ENCODE measurements around the gene TECPR2. TPM values are rescaled to one million over a fixed set of nuclear protein-coding genes. Genes with fewer than 3 reads are reported as not detected.
"Not testable (repeated sequence)": the region's sequence is repeated elsewhere in the genome, so short reads cannot be mapped to it uniquely, and the experiment has no call there.

TECPR2 gene
- total and polyA plus RNA-seq, 3 experiments from 2014 or later = 4.5 to 11.6 (median 8.4) TPM

DNA sequence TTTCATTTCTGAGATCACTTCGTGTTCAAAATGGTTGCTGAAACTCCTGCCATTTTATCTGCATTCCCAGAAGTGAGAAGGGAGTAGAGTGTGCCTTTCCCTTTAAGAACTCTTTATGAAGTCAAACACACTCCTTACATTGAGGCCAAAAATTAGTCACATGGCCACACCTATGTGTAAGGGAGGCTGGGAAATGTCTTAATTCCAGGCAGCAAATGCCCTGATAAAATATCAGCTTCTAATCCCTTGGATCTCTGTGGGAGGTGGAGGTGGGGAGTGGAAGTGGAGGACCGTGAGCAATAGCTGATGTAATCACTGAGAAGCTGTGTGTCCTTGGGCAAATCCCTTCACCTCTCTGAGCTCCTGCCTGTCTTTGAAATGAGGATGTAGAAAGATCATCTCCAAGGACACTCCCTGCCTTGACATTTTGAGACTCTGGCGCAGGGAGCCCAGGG is 169.5 kb downstream of the TECPR2 start:
- POLR2A ChIA-PET = no interaction called here
- H3K27me3 Mint-ChIP-seq = no peaks in the 10 kb centered on the region
- no peak overlapping the region for H3K4me3 Mint-ChIP-seq
- no peaks in the 10 kb centered on the region for H3K9me3 Mint-ChIP-seq
- Histone ChIP-seq H3K4me3 (ENCODE audit: low read length) (no peak overlapping the region), H3K9me3 (ENCODE audit: low read length) (no peaks in the 10 kb centered on the region), H3K27ac (ENCODE audit: low read depth, low read length) (no peak overlapping the region), H3K27me3 (ENCODE audit: insufficient read depth, low read length, poor library complexity, severe bottlenecking) (no peaks in the 10 kb centered on the region), H3K36me3 (ENCODE audit: insufficient read depth, low read length) (no peaks in the 10 kb centered on the region), H3K4me1 (ENCODE audit: insufficient read depth, low read length) (no peaks in the 10 kb centered on the region)
- no peak overlapping the region for H3K27ac Mint-ChIP-seq
- no peaks in the 10 kb centered on the region for H3K4me1 Mint-ChIP-seq
- DNase-seq = no peak
- CTCF ChIA-PET = interaction anchor here (0.8 kb wide), 1 partner anchor 16 kb away, joined by 3 read pairs; no protein-coding TSS in a partner anchor
- no peaks in the 10 kb centered on the region for H3K36me3 Mint-ChIP-seq

DNA sequence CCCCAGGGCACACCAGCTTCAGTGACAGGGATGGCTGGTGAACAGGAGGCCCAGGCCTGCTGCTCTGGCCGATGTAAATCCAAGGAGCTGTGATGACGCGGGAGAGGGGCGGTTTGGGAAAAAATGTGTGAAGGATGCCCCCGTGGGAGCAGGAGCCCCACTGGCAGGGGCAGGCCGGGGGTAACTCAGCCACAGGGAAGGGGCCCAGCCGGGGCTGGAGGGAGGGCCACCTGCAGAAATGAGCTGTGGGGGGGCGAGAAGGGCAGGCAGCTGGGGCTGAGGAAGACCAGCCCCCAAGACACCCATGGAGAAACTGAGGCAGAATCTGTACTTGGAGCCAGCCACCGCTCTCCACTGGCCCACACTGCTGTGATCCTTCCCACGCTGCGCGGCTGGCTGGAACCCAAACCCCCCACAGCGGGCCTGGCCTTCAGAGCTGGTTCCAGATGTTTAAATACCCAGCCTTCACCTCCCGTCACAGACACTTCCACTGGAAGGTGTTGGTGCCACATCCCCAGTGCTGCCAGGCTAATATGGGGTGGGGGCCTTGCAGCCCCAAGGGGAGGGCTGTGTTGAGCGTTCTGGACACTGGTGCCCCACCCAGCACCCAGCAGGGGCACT is 175.3 kb downstream of the TECPR2 start:
- no peak overlapping the region for H3K4me3 Mint-ChIP-seq
- H3K27ac Mint-ChIP-seq = peak overlapping the region in 1 of 8 donors; percentile 58
- H3K36me3 ChIP-seq (ENCODE audit: insufficient read depth, low read length) = no peaks in the 10 kb centered on the region
- H3K36me3 Mint-ChIP-seq = no peaks in the 10 kb centered on the region
- no peaks in the 10 kb centered on the region for H3K9me3 ChIP-seq (ENCODE audit: low read length)
- no peaks in the 10 kb centered on the region for H3K4me1 ChIP-seq (ENCODE audit: insufficient read depth, low read length)
- H3K27me3 ChIP-seq (ENCODE audit: insufficient read depth, low read length, poor library complexity, severe bottlenecking) = no peaks in the 10 kb centered on the region
- no peaks in the 10 kb centered on the region for H3K9me3 Mint-ChIP-seq
- CTCF ChIA-PET = interaction anchor here (2.0 kb wide), 1 partner anchor 14 kb away, joined by 9 read pairs; no protein-coding TSS in a partner anchor
- no peak overlapping the region for H3K27ac ChIP-seq (ENCODE audit: low read depth, low read length)
- no peak overlapping the region for H3K4me3 ChIP-seq (ENCODE audit: low read length)
- DNase-seq = no peak
- H3K4me1 Mint-ChIP-seq = no peaks in the 10 kb centered on the region
- POLR2A ChIA-PET = no interaction called here
- peaks cover 4% of the 10 kb centered on the region in 2 donors for H3K27me3 Mint-ChIP-seq

DNA sequence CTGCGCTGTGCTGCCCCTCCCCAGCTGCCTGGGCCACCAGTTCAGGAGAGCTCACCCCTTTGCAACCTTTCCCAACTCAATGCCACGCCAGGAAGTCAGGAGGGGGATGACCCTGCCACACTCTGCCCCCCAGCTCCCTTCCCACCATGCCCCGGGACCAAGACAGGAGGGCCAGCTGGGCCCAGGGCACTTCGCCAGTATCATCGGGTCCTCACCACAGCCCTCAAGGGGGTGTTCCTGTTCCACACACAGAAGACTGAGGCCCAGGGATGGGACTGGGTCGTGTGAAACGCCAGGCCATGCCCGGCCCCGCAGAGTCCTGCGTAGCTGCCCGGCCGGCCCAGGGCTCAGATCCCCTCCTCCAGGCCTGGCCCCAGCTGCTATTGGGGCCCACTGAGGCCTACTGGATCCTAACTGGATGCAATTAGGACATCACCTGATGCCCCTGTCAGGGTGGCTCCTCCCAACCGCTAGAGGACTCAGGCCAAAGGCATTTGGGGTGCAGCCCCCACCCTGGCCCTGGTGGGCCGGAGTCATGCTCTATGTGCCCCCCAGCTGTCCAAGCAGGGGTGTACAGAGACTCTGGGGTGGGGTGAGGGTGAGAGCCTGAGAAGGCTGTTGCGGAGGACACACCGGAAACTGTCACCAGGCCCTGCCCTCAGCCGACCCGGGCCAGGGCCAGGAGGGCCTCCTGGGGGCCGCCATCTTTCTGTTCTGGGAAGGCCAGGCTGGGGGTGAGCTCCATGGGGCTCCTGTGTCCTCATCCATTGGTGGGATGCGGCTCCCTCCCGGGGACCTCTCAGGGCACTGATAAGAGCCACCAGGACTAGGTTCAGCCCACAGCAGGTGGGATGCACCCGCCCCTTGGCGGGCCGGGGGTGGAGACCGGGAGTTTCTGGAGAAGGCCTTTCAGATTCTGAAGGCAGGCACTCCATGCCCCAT is 176.1 kb downstream of the TECPR2 start:
- H3K27ac Mint-ChIP-seq = no peak overlapping the region
- H3K4me1 Mint-ChIP-seq = peaks cover 0 to under 1% (median 0%) of the 10 kb centered on the region in 3 donors
- Histone ChIP-seq H3K9me3 (ENCODE audit: low read length) (no peaks in the 10 kb centered on the region), H3K27ac (ENCODE audit: low read depth, low read length) (no peak overlapping the region), H3K36me3 (ENCODE audit: insufficient read depth, low read length) (no peaks in the 10 kb centered on the region), H3K4me3 (ENCODE audit: low read length) (no peak overlapping the region), H3K4me1 (ENCODE audit: insufficient read depth, low read length) (no peaks in the 10 kb centered on the region), H3K27me3 (ENCODE audit: insufficient read depth, low read length, poor library complexity, severe bottlenecking) (no peaks in the 10 kb centered on the region)
- H3K4me3 Mint-ChIP-seq = no peak overlapping the region
- H3K9me3 Mint-ChIP-seq = no peaks in the 10 kb centered on the region
- CTCF ChIA-PET = interaction anchor here (2.0 kb wide), 1 partner anchor 14 kb away, joined by 9 read pairs; no protein-coding TSS in a partner anchor
- peaks cover 4 to 11% of the 10 kb centered on the region in 2 donors for H3K27me3 Mint-ChIP-seq
- POLR2A ChIA-PET = no interaction called here
- no peaks in the 10 kb centered on the region for H3K36me3 Mint-ChIP-seq
- no peak for DNase-seq

DNA sequence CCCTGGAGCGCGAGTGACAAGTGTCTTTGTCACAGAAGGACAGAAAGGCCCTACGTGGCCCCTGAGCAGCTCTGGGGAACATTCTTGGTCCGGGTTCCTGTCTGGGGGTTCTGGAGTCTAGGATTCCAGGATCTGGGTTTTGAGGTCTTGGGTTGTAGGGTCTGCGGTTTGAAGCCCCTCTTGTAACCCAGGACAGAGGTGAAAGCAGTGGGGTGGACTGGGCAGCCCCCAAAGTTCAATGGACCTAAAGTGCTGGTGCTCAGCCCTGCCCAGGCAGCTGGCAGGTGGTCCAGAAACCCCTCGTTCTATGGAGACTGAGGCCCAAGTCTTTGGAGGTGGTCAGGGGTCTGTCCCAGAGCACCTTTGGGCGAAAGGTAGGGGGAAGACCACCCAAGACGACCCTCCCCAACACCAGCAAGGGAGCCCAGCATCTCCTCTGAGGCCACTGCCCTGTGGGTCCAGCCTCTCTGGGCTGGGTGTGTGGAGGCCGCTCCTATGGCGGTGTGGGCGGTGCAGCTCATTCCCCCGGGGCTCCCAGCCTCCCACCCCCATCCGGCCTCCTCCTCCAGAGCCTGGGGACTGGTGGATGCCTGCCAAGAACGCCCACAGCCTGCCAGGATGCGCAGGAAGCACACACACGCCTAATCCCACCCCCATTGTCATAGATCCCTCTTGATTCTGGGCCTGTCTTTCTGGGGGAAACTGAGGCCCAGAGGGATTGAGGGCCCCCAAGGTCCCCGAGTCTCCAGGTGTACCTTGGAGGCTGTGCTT is 177.0 kb downstream of the TECPR2 start:
- Histone ChIP-seq H3K36me3 (ENCODE audit: insufficient read depth, low read length) (no peaks in the 10 kb centered on the region), H3K4me1 (ENCODE audit: insufficient read depth, low read length) (no peaks in the 10 kb centered on the region), H3K4me3 (ENCODE audit: low read length) (no peak overlapping the region), H3K27me3 (ENCODE audit: insufficient read depth, low read length, poor library complexity, severe bottlenecking) (no peaks in the 10 kb centered on the region), H3K9me3 (ENCODE audit: low read length) (no peaks in the 10 kb centered on the region), H3K27ac (ENCODE audit: low read depth, low read length) (no peak overlapping the region)
- H3K4me3 Mint-ChIP-seq = no peak overlapping the region
- H3K27ac Mint-ChIP-seq = no peak overlapping the region
- ChIA-PET POLR2A (no interaction called here), CTCF (no interaction called here)
- DNase-seq = no peak
- no peaks in the 10 kb centered on the region for H3K9me3 Mint-ChIP-seq
- H3K4me1 Mint-ChIP-seq = peaks cover 0 to 3% (median 0%) of the 10 kb centered on the region in 3 donors
- no peaks in the 10 kb centered on the region for H3K36me3 Mint-ChIP-seq
- peaks cover 6 to 16% of the 10 kb centered on the region in 2 donors for H3K27me3 Mint-ChIP-seq

DNA sequence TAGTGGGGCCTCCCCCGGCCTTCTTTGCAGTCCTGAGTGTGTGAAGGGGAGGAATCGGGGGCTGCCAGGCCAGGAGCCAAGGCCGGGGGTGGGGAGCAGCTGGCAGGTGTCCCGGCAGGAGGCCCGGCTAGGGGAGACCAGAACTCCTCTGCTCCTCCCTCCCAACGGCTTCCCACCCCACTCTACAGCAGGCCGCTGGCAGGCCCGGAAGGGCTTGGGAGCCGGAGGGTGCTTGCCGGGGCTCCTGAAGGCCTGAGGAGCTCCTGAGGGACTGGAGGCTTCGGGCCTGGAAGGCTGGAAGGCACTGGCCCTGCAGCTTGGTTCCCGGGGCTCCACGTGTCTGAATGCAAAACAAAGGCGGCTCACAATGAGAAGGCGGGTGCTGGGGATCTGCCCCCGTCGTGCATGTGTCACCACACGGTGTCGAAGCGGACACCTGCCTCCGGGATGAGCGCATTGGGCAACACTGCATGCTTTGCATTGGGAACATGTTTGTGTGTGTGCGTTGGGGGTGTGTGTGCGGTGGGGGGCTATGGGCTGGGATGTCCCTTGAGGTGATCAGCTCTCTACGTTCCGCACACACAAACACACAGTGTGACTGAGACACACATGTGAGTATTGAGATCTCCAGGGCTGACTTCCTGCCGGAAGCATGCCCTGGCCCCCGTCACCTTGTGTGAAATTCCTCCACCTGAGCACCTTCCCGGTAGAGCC is 177.7 kb downstream of the TECPR2 start:
- H3K4me1 Mint-ChIP-seq = peaks cover 2 to 3% (median 3%) of the 10 kb centered on the region in 3 donors
- no peak overlapping the region for H3K27ac ChIP-seq (ENCODE audit: low read depth, low read length)
- H3K4me3 Mint-ChIP-seq = no peak overlapping the region
- H3K4me3 ChIP-seq (ENCODE audit: low read length) = no peak overlapping the region
- H3K27ac Mint-ChIP-seq = peak overlapping the region in 1 of 8 donors; percentile 65
- no peaks in the 10 kb centered on the region for H3K4me1 ChIP-seq (ENCODE audit: insufficient read depth, low read length)
- H3K27me3 Mint-ChIP-seq = peaks cover 10 to 21% of the 10 kb centered on the region in 2 donors
- no peaks in the 10 kb centered on the region for H3K36me3 Mint-ChIP-seq
- DNase-seq = no peak
- H3K36me3 ChIP-seq (ENCODE audit: insufficient read depth, low read length) = no peaks in the 10 kb centered on the region
- ChIA-PET CTCF (no interaction called here), POLR2A (no interaction called here)
- no peaks in the 10 kb centered on the region for H3K9me3 Mint-ChIP-seq
- H3K9me3 ChIP-seq (ENCODE audit: low read length) = no peaks in the 10 kb centered on the region
- peaks cover 4% of the 10 kb centered on the region for H3K27me3 ChIP-seq (ENCODE audit: insufficient read depth, low read length, poor library complexity, severe bottlenecking)

DNA sequence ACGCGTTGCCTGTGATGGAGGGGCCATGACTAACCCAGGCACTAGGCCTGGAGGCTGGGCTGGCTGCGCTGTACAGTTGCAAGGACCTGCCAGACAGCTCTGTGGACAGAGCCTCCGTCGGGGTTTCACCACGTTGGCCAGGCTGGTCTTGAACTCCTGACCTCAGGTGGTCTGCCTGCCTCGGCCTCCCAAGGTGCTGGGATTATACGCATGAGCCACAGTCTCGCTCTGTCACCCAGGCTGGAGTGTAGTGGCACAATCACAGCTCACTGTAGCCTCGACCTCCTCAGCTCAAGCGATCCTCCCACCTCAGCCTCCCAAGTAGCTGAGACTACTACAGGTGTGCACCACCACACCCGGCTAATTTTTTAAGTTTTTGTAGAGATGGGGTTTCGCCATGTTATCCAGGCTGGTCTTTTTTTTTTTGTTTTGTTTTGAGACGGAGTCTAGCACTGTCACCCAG is 178.3 kb downstream of the TECPR2 start:
- H3K27ac Mint-ChIP-seq; CTCF ChIA-PET; H3K9me3 Mint-ChIP-seq; H3K9me3 ChIP-seq (ENCODE audit: low read length); H3K27ac ChIP-seq (ENCODE audit: low read depth, low read length); H3K36me3 Mint-ChIP-seq; H3K27me3 ChIP-seq (ENCODE audit: insufficient read depth, low read length, poor library complexity, severe bottlenecking); H3K4me3 ChIP-seq (ENCODE audit: low read length); H3K4me3 Mint-ChIP-seq; H3K4me1 Mint-ChIP-seq; H3K4me1 ChIP-seq (ENCODE audit: insufficient read depth, low read length); DNase-seq; H3K36me3 ChIP-seq (ENCODE audit: insufficient read depth, low read length): not testable (repeated sequence)
- POLR2A ChIA-PET = interaction anchor here (0.5 kb wide), 1 partner anchor 14 kb away, joined by 5 read pairs; no protein-coding TSS in a partner anchor
- peaks cover 16 to 27% of the 10 kb centered on the region in 2 donors for H3K27me3 Mint-ChIP-seq

DNA sequence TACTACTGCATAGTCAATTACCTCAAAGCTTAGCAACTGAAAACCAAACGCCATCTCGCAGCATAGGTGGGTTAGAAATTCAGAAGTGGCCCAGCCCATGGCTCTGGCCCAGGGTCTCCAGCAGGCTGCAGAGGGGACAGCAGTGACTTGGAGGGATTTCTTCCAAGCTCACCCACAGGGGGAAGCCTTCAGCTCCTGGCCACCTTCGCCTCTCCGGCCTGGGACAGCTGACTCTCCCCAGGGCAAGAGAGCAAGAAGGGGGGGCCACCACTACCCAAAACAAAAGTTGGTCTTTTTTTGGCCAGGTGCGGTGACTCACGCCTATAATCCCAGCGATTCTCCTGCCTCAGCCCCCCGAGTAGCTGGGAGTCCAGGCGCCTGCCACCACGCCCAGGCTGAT is 179.0 kb downstream of the TECPR2 start:
- Histone ChIP-seq H3K9me3 (ENCODE audit: low read length) (no peaks in the 10 kb centered on the region), H3K27ac (ENCODE audit: low read depth, low read length) (no peak overlapping the region), H3K27me3 (ENCODE audit: insufficient read depth, low read length, poor library complexity, severe bottlenecking) (peaks cover 8% of the 10 kb centered on the region), H3K4me3 (ENCODE audit: low read length) (no peak overlapping the region), H3K4me1 (ENCODE audit: insufficient read depth, low read length) (no peaks in the 10 kb centered on the region), H3K36me3 (ENCODE audit: insufficient read depth, low read length) (no peaks in the 10 kb centered on the region)
- Mint-ChIP-seq H3K4me3 (no peak overlapping the region), H3K4me1 (peaks cover 2 to 8% (median 3%) of the 10 kb centered on the region in 3 donors), H3K27me3 (peaks cover 16 to 28% of the 10 kb centered on the region in 2 donors), H3K36me3 (no peaks in the 10 kb centered on the region), H3K9me3 (no peaks in the 10 kb centered on the region), H3K27ac (no peak overlapping the region)
- ChIA-PET POLR2A (no interaction called here), CTCF (no interaction called here)
- DNase-seq = no peak

Data from CD8-positive, alpha-beta memory T cell (primary cell).